ENCODE measurements around the gene IRF2BP2.

The IRF2BP2 gene

GRCh38 chr1:234556245-234556943 lies 53.6 kb downstream of the IRF2BP2 start:
- no peak for DNase-seq (ENCODE audit: low spot score)

- DNase-seq (ENCODE audit: low spot score) = no peak
Observed at GRCh38 chr1:234555390-234556024, 54.5 kb downstream of the IRF2BP2 start.

- no peak for DNase-seq (ENCODE audit: low spot score)
Observed at GRCh38 chr1:234554698-234555311, 55.2 kb downstream of the IRF2BP2 start.

All from hepatic stellate cell (primary cell).